HFF-Myc (cell line): ENCODE results near the gene ACP1.

Experiments used
- DNase-seq: peaks from one replicate; pipeline ENCODE4 v3.0.0-alpha.2; 2011; ENCODE audit warnings: low read depth; ENCODE audit errors: extremely low read depth
- H3K4me3 ChIP-seq: replicated peaks from 2 replicates; pipeline ENCODE4 v1.5.1; 2011; ENCODE audit warnings: low read depth, mild to moderate bottlenecking, control low read depth, low read length
- CTCF ChIP-seq: IDR thresholded peaks from 2 replicates; pipeline ENCODE4 v1.5.1; 2012; ENCODE audit warnings: mild to moderate bottlenecking, low read depth, low read length, control low read depth; ENCODE audit errors: missing control alignments

ACP1 gene

GRCh38 chr2:264493-265468 is at the start of gene ACP1:
ACP1 (plus strand) TSS chr2:264947; CDS start chr2:264965, 18 bp downstream.
- TF ChIP-seq CTCF, result no peak
- peak within 1 kb of the TSS; percentile 89 for H3K4me3 ChIP-seq
- peak; percentile 72 for DNase-seq

GRCh38 chr2:216068-216467 is 48.7 kb upstream of the ACP1 start:
- DNase-seq, result no peak
- H3K4me3 ChIP-seq, result no peak overlapping the region
- TF ChIP-seq CTCF, result no peak

- TF ChIP-seq CTCF, result no peak
- H3K4me3 ChIP-seq, result no peak overlapping the region
- DNase-seq, result no peak
Measured at GRCh38 chr2:223451-223850, 41.3 kb upstream of the ACP1 start.

GRCh38 chr2:223971-224760 is 40.6 kb upstream of the ACP1 start:
- no peak overlapping the region for H3K4me3 ChIP-seq
- TF ChIP-seq CTCF, result no peak
- DNase-seq, result no peak

- H3K4me3 ChIP-seq, result no peak overlapping the region
- no peak for DNase-seq
- TF ChIP-seq CTCF, result no peak
Measured at GRCh38 chr2:228115-228514, 36.6 kb upstream of the ACP1 start.

GRCh38 chr2:228518-229278 is 36.0 kb upstream of the ACP1 start:
- no peak overlapping the region for H3K4me3 ChIP-seq
- no peak for DNase-seq
- no peak for TF ChIP-seq CTCF
